ENCODE measurements around the gene FAM171A2.
A peak's percentile ranks its signal among the peaks of the same experiment; 100 is the strongest.

DNA sequence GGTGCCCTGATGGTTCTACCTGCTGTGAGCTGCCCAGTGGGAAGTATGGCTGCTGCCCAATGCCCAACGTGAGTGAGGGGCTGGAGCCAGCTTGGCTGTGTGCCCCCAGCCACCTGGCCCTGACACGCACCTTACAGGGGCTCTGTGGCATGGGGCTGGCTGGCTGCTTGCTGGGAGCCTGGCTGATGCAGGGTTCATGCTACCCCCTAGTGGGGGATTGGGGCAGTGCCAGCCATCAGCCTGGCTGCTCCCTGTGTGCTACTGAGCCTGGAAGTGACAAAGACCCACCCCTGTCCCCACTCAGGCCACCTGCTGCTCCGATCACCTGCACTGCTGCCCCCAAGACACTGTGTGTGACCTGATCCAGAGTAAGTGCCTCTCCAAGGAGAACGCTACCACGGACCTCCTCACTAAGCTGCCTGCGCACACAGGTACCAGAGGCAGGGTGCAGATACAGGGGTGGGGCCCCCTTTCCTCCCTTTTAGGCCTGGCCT, 12.9 kb downstream of the FAM171A2 start:
- TF ChIP-seq, protein P1, sequence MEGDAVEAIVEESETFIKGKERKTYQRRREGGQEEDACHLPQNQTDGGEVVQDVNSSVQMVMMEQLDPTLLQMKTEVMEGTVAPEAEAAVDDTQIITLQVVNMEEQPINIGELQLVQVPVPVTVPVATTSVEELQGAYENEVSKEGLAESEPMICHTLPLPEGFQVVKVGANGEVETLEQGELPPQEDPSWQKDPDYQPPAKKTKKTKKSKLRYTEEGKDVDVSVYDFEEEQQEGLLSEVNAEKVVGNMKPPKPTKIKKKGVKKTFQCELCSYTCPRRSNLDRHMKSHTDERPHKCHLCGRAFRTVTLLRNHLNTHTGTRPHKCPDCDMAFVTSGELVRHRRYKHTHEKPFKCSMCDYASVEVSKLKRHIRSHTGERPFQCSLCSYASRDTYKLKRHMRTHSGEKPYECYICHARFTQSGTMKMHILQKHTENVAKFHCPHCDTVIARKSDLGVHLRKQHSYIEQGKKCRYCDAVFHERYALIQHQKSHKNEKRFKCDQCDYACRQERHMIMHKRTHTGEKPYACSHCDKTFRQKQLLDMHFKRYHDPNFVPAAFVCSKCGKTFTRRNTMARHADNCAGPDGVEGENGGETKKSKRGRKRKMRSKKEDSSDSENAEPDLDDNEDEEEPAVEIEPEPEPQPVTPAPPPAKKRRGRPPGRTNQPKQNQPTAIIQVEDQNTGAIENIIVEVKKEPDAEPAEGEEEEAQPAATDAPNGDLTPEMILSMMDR (IDR thresholded peaks at IDR 0.05): peak; percentile 85
- no peak for TF ChIP-seq ZFX (IDR thresholded peaks at IDR 0.05; ENCODE audit: borderline replicate concordance)
